ENCODE results near the gene ANKRD27.
A peak's percentile ranks its signal among the peaks of the same experiment; 100 is the strongest.
"Not testable (repeated sequence)": the region's sequence is repeated elsewhere in the genome, so short reads cannot be mapped to it uniquely, and the experiment has no call there.

ANKRD27 gene

DNA sequence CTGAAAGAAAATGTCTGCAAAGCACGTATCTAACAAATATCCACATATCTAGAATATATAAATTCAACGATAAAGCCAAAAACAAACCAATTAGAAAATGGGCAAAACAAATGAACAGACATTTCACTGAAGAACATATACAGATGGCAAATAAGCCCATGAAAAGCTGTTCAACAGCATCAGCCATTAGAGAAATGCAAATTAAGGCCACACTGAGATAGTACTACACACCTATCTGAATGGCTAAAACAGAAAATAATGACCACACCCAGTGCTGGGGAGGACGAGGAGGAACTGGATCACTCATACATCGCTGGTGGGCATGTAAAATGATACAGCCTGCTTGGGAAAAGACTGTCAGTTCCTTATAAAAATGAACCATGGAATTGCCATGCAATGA lies 62.0 kb downstream of the ANKRD27 start:
- H3K27me3 Mint-ChIP-seq, result no peaks in the 10 kb centered on the region
- no peak overlapping the region for H3K4me3 Mint-ChIP-seq
- H3K36me3 Mint-ChIP-seq, result peaks cover 67% of the 10 kb centered on the region
- no peak for ATAC-seq
- H3K4me1 Mint-ChIP-seq, result no peaks in the 10 kb centered on the region
- H3K9me3 Mint-ChIP-seq, result no peaks in the 10 kb centered on the region
- no peak overlapping the region for H3K27ac Mint-ChIP-seq

GRCh38 chr19:32611161-32611560 lies 63.8 kb downstream of the ANKRD27 start:
- Mint-ChIP-seq H3K36me3 (peaks cover 71% of the 10 kb centered on the region), H3K4me3 (no peak overlapping the region), H3K9me3 (no peaks in the 10 kb centered on the region), H3K27ac (no peak overlapping the region), H3K27me3 (no peaks in the 10 kb centered on the region), H3K4me1 (no peaks in the 10 kb centered on the region)
- ATAC-seq, result no peak

DNA sequence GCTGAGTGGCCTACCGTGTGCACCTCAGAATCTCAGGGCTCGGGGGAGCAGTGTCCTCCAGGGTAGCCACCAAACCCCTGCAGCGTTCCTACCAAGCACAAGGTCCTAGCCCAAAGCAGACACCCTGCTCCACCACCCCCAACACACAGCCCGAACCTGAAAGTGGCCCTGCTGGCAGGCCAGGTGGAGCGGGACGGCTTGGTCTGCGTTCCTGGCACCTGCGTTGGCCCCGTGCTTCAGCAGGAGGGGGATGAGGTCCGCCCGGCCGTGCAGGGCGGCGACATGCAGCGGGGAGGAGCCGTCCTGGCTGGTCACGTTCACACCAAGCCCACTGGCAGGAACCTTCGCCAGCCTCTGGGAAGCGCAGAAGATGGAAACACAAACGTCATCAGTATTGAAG lies 67.5 kb downstream of the ANKRD27 start:
- H3K9me3 Mint-ChIP-seq, result no peaks in the 10 kb centered on the region
- ATAC-seq, result no peak
- no peak overlapping the region for H3K27ac Mint-ChIP-seq
- H3K36me3 Mint-ChIP-seq, result peaks cover 66% of the 10 kb centered on the region
- H3K4me3 Mint-ChIP-seq, result no peak overlapping the region
- no peaks in the 10 kb centered on the region for H3K4me1 Mint-ChIP-seq
- H3K27me3 Mint-ChIP-seq, result no peaks in the 10 kb centered on the region

DNA sequence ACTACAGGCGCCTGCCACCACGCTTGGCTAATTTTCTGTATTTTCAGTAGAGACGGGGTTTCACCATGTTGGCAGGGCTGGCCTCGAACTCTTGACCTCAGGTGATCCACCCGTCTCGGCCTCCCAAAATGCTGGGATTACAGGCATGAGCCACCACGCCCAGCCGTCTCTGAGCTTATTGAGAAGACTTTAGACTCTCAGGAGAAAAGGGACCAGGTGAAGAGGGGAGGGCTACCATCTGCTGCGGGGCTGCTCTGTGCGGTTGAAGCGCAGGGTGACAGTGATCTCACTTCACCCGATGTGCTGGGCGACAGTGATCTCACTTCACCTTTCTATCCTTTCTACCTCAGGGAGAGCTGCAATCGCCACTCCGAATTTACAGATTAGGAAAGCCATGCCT lies 68.7 kb downstream of the ANKRD27 start:
- no peaks in the 10 kb centered on the region for H3K4me1 Mint-ChIP-seq
- no peaks in the 10 kb centered on the region for H3K27me3 Mint-ChIP-seq
- H3K9me3 Mint-ChIP-seq, result no peaks in the 10 kb centered on the region
- ATAC-seq, result no peak
- H3K4me3 Mint-ChIP-seq, result no peak overlapping the region
- no peak overlapping the region for H3K27ac Mint-ChIP-seq
- peaks cover 65% of the 10 kb centered on the region for H3K36me3 Mint-ChIP-seq

- no peak for ATAC-seq
- H3K4me1 Mint-ChIP-seq, result no peaks in the 10 kb centered on the region
- no peaks in the 10 kb centered on the region for H3K9me3 Mint-ChIP-seq
- no peak overlapping the region for H3K27ac Mint-ChIP-seq
- peaks cover 62% of the 10 kb centered on the region for H3K36me3 Mint-ChIP-seq
- no peaks in the 10 kb centered on the region for H3K27me3 Mint-ChIP-seq
- no peak overlapping the region for H3K4me3 Mint-ChIP-seq
These were observed 69.4 kb downstream of the ANKRD27 start for GRCh38 chr19:32605544-32605943.

DNA sequence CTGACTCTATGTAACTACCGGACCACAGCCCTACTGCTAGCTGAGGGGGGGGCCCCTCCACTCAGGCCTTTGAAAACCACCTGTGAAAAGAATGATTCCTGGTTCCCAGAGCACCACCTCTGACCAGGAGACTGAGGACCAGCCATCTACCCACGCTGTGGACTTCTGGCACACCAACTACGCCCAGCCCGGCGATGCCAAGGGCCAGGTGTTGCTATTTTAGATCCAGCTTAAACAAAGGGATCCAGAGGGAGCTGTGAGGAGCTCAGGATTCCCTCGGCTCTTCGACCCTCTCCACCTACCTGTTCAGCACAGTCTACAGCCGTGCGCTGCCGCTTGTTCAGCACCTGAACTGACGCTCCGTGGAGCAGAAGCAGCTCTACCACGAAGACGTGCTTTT lies 71.0 kb downstream of the ANKRD27 start:
- no peak for ATAC-seq
- H3K27ac Mint-ChIP-seq, result no peak overlapping the region
- H3K36me3 Mint-ChIP-seq, result peaks cover 62% of the 10 kb centered on the region
- no peaks in the 10 kb centered on the region for H3K4me1 Mint-ChIP-seq
- H3K9me3 Mint-ChIP-seq, result no peaks in the 10 kb centered on the region
- H3K27me3 Mint-ChIP-seq, result no peaks in the 10 kb centered on the region
- no peak overlapping the region for H3K4me3 Mint-ChIP-seq

- Mint-ChIP-seq H3K27me3 (no peaks in the 10 kb centered on the region), H3K27ac (no peak overlapping the region), H3K4me3 (no peak overlapping the region), H3K9me3 (no peaks in the 10 kb centered on the region), H3K4me1 (no peaks in the 10 kb centered on the region), H3K36me3 (peaks cover 55% of the 10 kb centered on the region)
- ATAC-seq, result no peak
These were observed 75.2 kb downstream of the ANKRD27 start for GRCh38 chr19:32599736-32600157.

DNA sequence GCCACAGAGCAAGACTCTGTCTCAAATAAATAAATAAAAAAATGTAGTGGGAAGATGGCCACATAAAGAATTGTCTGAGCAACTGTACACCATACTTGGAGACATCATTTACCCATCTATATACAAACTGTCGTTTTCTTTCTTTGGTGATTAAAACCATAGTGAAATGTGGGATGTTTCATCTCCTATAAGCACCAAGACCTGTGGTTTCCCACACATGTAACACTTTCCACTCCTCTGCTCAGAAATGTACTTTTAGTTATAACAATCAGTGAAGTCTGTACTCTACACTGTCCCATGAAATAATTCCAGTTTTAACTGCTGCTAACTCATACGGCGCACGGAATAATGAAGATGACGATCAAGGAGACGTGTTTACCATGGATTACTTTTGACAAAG lies 75.7 kb downstream of the ANKRD27 start:
- Mint-ChIP-seq H3K27ac (no peak overlapping the region), H3K9me3 (no peaks in the 10 kb centered on the region), H3K27me3 (no peaks in the 10 kb centered on the region), H3K4me3 (no peak overlapping the region), H3K36me3 (peaks cover 53% of the 10 kb centered on the region), H3K4me1 (peaks cover 5% of the 10 kb centered on the region)
- ATAC-seq, result no peak

DNA sequence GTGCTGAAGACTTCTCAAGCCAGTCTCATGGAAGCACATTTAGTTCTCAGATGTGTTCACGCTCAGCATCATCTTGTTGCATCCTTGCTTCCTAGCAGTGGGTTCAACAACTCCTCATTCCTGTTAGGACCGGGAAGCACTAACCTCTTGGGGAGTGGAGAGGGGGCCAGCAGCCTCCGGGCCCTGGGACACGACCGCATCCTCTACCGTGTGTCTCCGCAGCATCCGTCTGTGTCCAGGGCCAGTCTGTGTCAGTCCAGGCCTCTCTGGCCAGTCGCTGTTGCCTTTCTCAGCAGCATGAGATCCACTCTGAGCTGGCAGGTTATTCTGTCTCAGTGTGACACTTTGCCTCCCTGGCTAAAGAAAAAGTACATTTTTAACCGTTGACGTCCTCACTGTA lies 77.0 kb downstream of the ANKRD27 start:
- Mint-ChIP-seq H3K27ac (no peak overlapping the region), H3K4me1 (peaks cover 7% of the 10 kb centered on the region), H3K27me3 (no peaks in the 10 kb centered on the region), H3K4me3 (no peak overlapping the region), H3K36me3 (peaks cover 53% of the 10 kb centered on the region), H3K9me3 (no peaks in the 10 kb centered on the region)
- ATAC-seq, result no peak

GRCh38 chr19:32595491-32595890 lies 79.5 kb downstream of the ANKRD27 start:
- Mint-ChIP-seq H3K27ac (no peak overlapping the region), H3K27me3 (no peaks in the 10 kb centered on the region), H3K4me3 (no peak overlapping the region), H3K4me1 (peaks cover 7% of the 10 kb centered on the region), H3K9me3 (no peaks in the 10 kb centered on the region), H3K36me3 (peaks cover 59% of the 10 kb centered on the region)
- no peak for ATAC-seq

- H3K4me3 Mint-ChIP-seq, result no peak overlapping the region
- H3K36me3 Mint-ChIP-seq, result peaks cover 60% of the 10 kb centered on the region
- H3K27ac Mint-ChIP-seq, result no peak overlapping the region
- no peak for ATAC-seq
- H3K27me3 Mint-ChIP-seq, result no peaks in the 10 kb centered on the region
- H3K4me1 Mint-ChIP-seq, result peaks cover 7% of the 10 kb centered on the region
- H3K9me3 Mint-ChIP-seq, result no peaks in the 10 kb centered on the region
These were observed 81.0 kb downstream of the ANKRD27 start for GRCh38 chr19:32594021-32594420.

GRCh38 chr19:32587747-32588504 lies 87.1 kb downstream of the ANKRD27 start:
- H3K4me3 Mint-ChIP-seq, result not testable (repeated sequence)

GRCh38 chr19:32581705-32582179 lies 93.2 kb downstream of the ANKRD27 start:
- H3K9me3 Mint-ChIP-seq, result no peaks in the 10 kb centered on the region
- H3K36me3 Mint-ChIP-seq, result peaks cover 19% of the 10 kb centered on the region
- peak overlapping the region; percentile 85 for H3K27ac Mint-ChIP-seq
- H3K27me3 Mint-ChIP-seq, result no peaks in the 10 kb centered on the region
- peaks cover 17% of the 10 kb centered on the region for H3K4me1 Mint-ChIP-seq
- ATAC-seq, result no peak
- peak overlapping the region; percentile 90 for H3K4me3 Mint-ChIP-seq

More at GRCh38 chr19:32587747-32588504, 87.1 kb downstream of the ANKRD27 start:
- H3K27me3 Mint-ChIP-seq, H3K9me3 Mint-ChIP-seq, H3K4me1 Mint-ChIP-seq, ATAC-seq, H3K27ac Mint-ChIP-seq: not testable (repeated sequence)
- H3K36me3 Mint-ChIP-seq, result peaks cover 49% of the 10 kb centered on the region

- Mint-ChIP-seq H3K27ac (peak within 1 kb of the TSS; percentile 85), H3K27me3 (no peaks in the 10 kb centered on the region), H3K9me3 (no peaks in the 10 kb centered on the region), H3K4me3 (peak within 1 kb of the TSS; percentile 91), H3K36me3 (peaks cover 13% of the 10 kb centered on the region), H3K4me1 (peaks cover 17% of the 10 kb centered on the region)
- ATAC-seq, result peak; percentile 98
These were observed 93.9 kb downstream of the ANKRD27 start, which contains the start of gene PDCD5 for GRCh38 chr19:32580901-32581704. PDCD5 (plus strand) TSS chr19:32581190; CDS start chr19:32581262, 72 bp downstream.

- no peaks in the 10 kb centered on the region for H3K27me3 Mint-ChIP-seq
- peaks cover 10% of the 10 kb centered on the region for H3K36me3 Mint-ChIP-seq
- peaks cover 17% of the 10 kb centered on the region for H3K4me1 Mint-ChIP-seq
- peak; percentile 49 for ATAC-seq
- H3K4me3 Mint-ChIP-seq, result peak overlapping the region; percentile 91
- no peaks in the 10 kb centered on the region for H3K9me3 Mint-ChIP-seq
- H3K27ac Mint-ChIP-seq, result peak overlapping the region; percentile 85
These were observed 94.6 kb downstream of the ANKRD27 start for GRCh38 chr19:32580353-32580900.

Data from stimulated activated memory B cell treated with anti-CD40 and anti-IgM and Interleukin-4, amounts not matched to agents 10 μg/mL and 1 μg/mL and 100 μg/mL, for 72 hours (primary cell).